ENCODE results near the gene RBCK1.
"Not testable (repeated sequence)": the region's sequence is repeated elsewhere in the genome, so short reads cannot be mapped to it uniquely, and the experiment has no call there.

Gene RBCK1

DNA sequence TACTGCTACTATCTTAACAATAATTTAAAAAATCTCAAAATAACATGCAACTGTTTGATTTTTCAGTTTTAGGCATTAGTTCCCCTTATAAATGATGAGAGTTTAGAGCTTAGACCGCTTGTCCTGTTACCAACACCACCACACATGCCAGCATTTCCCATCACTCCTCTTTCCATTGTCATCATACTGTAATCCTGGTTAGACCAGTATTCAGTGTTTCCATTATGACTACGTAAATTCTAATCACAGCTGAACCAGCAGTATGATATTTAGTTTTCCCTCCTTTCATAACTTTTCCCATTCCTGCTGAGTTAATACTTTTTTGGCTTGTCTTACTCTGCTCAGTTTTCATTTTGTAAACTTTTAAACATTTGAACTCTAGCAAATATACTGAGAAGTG, 66.5 kb downstream of the RBCK1 start:
- TF ChIP-seq, protein P1, sequence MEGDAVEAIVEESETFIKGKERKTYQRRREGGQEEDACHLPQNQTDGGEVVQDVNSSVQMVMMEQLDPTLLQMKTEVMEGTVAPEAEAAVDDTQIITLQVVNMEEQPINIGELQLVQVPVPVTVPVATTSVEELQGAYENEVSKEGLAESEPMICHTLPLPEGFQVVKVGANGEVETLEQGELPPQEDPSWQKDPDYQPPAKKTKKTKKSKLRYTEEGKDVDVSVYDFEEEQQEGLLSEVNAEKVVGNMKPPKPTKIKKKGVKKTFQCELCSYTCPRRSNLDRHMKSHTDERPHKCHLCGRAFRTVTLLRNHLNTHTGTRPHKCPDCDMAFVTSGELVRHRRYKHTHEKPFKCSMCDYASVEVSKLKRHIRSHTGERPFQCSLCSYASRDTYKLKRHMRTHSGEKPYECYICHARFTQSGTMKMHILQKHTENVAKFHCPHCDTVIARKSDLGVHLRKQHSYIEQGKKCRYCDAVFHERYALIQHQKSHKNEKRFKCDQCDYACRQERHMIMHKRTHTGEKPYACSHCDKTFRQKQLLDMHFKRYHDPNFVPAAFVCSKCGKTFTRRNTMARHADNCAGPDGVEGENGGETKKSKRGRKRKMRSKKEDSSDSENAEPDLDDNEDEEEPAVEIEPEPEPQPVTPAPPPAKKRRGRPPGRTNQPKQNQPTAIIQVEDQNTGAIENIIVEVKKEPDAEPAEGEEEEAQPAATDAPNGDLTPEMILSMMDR (IDR thresholded peaks at IDR 0.05; ENCODE audit: borderline replicate concordance, extremely low read depth, low read length, poor library complexity, severe bottlenecking) = no peak
- no peak for TF ChIP-seq EZH2 (IDR thresholded peaks at IDR 0.05; ENCODE audit: borderline replicate concordance, low read depth, low read length, severe bottlenecking)

DNA sequence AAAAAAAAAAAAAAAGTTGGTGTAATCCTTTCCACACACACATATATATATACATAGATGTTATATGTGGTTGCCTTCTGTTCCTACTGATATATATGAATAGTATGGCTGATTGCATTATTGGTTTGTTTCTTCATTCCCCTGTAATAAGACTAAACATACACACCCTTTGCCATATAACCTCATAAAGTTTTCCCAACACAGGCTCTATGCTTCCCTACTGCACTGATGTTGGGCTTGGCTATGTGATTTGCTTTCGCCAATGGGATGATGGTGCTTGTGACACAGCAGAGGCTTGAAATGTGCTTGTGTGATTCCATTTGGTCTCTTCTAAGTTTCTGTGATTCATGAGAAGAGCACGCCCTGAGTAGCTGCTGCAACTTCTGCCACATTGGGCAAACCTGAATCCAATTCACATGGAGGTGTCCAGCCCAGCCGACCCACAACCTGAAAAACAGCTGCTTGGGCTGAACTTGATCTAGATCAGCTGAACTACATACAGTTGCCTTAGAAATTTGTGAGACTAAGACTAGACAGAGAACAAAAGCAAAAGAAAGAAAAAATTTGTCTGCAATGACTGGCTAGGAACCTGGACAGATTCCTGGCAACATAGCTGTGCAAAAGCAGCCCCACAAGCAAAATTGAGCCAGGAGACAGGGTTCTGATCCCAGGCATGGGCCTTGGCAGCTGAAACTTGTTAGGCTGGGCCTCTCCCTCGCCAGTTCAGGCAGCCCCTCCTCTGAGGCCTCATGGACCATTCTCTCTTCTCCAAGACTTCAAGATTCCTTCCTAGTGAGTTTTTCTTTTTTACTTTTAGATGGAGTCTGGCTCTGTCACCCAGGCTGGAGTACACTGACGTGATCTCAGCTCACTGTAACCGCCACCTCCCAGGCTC, 67.6 kb downstream of the RBCK1 start:
- Histone ChIP-seq H3K9me3 (ENCODE audit: insufficient read depth, low read length, severe bottlenecking) (peaks cover 12% of the 10 kb centered on the region), H3K27ac (ENCODE audit: low read length) (no peak overlapping the region), H3K27me3 (ENCODE audit: insufficient read depth, low read length, poor library complexity) (no peaks in the 10 kb centered on the region), H3K4me1 (ENCODE audit: insufficient read depth, low read length) (no peaks in the 10 kb centered on the region), H3K79me2 (ENCODE audit: insufficient read depth, low read length) (no peaks in the 10 kb centered on the region), H3K4me2 (ENCODE audit: insufficient read depth, low read length) (no peak overlapping the region), H3K9ac (ENCODE audit: low read depth, low read length) (no peak overlapping the region), H3K36me3 (ENCODE audit: insufficient read depth, low read length) (peaks cover 53% of the 10 kb centered on the region), H3K4me3 (ENCODE audit: low read depth in 1 of 2, low read length in 2 of 2) (no peak overlapping the region), H2AFZ (ENCODE audit: low read depth, low read length) (no peak overlapping the region), H4K20me1 (ENCODE audit: insufficient read depth, low read length) (peaks cover 10% of the 10 kb centered on the region; the same call in 1 of the 2 replicates)
- ATAC-seq (ENCODE audit: insufficient read depth, low read depth) (no peak), DNase-seq (no peak)
- TF ChIP-seq, protein P1 (IDR thresholded peaks at IDR 0.05; ENCODE audit: borderline replicate concordance, extremely low read depth, low read length, poor library complexity, severe bottlenecking) = no peak

More for the DNA sequence above, 66.5 kb downstream of the RBCK1 start:
- Histone ChIP-seq H3K9me3 (ENCODE audit: insufficient read depth, low read length, severe bottlenecking) (peaks cover 22% of the 10 kb centered on the region), H3K79me2 (ENCODE audit: insufficient read depth, low read length) (no peaks in the 10 kb centered on the region), H3K27ac (ENCODE audit: low read length) (no peak overlapping the region), H2AFZ (ENCODE audit: low read depth, low read length) (no peak overlapping the region), H4K20me1 (ENCODE audit: insufficient read depth, low read length) (peaks cover 10% of the 10 kb centered on the region; the same call in 1 of the 2 replicates), H3K27me3 (ENCODE audit: insufficient read depth, low read length, poor library complexity) (no peaks in the 10 kb centered on the region), H3K4me2 (ENCODE audit: insufficient read depth, low read length) (no peak overlapping the region), H3K36me3 (ENCODE audit: insufficient read depth, low read length) (peaks cover 43% of the 10 kb centered on the region), H3K4me1 (ENCODE audit: insufficient read depth, low read length) (no peaks in the 10 kb centered on the region), H3K4me3 (ENCODE audit: low read depth in 1 of 2, low read length in 2 of 2) (no peak overlapping the region), H3K9ac (ENCODE audit: low read depth, low read length) (no peak overlapping the region)
- no peak for ATAC-seq (ENCODE audit: insufficient read depth, low read depth)
- DNase-seq = no peak

DNA sequence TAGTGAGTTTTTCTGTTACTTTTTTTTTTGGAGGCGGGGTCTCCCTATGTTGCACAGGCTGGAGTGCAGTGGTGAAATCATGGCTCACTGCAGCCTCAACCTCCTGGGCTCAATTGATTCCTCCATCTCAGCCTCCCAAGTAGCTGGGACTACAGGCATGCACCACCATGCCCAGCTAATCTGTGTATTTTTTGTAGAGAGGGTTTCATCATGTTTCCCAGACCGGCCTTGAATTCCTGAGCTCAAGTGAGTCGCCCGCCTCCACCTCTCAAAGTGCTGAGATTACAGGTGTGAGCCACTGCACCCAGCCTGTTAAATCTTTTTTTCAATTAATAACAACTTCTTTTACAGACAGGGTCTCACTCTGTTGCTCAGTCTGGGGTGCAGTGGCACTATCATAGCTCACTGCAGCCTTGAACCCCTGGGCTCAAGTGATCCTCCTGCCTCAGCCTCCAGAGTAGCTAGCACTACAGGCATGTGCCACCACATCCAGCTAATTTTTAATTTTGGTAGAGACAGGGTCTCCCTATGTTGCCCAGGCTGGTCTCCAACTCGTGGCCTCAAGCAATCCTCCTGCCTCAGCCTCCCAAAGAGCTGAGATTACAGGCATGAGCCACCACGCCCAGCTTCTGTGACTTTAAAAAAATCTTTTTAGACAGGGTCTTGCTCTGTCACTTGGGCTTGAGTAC, 68.6 kb downstream of the RBCK1 start:
- H3K4me1 ChIP-seq (ENCODE audit: insufficient read depth, low read length); DNase-seq; H3K4me3 ChIP-seq (ENCODE audit: low read depth in 1 of 2, low read length in 2 of 2); H2AFZ ChIP-seq (ENCODE audit: low read depth, low read length); H3K27ac ChIP-seq (ENCODE audit: low read length); H3K9ac ChIP-seq (ENCODE audit: low read depth, low read length); H3K27me3 ChIP-seq (ENCODE audit: insufficient read depth, low read length, poor library complexity); H3K4me2 ChIP-seq (ENCODE audit: insufficient read depth, low read length); H3K9me3 ChIP-seq (ENCODE audit: insufficient read depth, low read length, severe bottlenecking); H3K79me2 ChIP-seq (ENCODE audit: insufficient read depth, low read length); ATAC-seq (ENCODE audit: insufficient read depth, low read depth): not testable (repeated sequence)
- peaks cover 61% of the 10 kb centered on the region for H3K36me3 ChIP-seq (ENCODE audit: insufficient read depth, low read length)
- peaks cover 10% of the 10 kb centered on the region; the same call in 1 of the 2 replicates for H4K20me1 ChIP-seq (ENCODE audit: insufficient read depth, low read length)

All from DND-41 (cell line).